Lung (tissue), 12 donors: ENCODE results near the gene KDM3B. TPM values are rescaled to one million over a fixed set of nuclear protein-coding genes. Genes with fewer than 3 reads are reported as not detected.

Experiments used
- ATAC-seq: fragments of 200-7000 bp; cut with Tn5 transposase; one replicate; pipeline ENCODE4 v1.9.1; 2020; ENCODE audit warnings: moderate number of reproducible peaks; ENCODE audit not compliant: insufficient read depth, low FRiP score
- DNase-seq, 3 donors: peaks; one replicate each; pipeline ENCODE4 v3.0.0-alpha.2; 2013 to 2017
- H3K27ac ChIP-seq, 2 donors: one replicate each; pipeline ENCODE4 v1.5.1; 2013; ENCODE audit warnings: mild to moderate bottlenecking in 2 of 2, moderate library complexity in 2 of 2, control low read depth in 1 of 2, inconsistent platforms in 1 of 2, low read depth in 1 of 2, low read length in 1 of 2
- H3K27me3 ChIP-seq, 3 donors: one replicate each; pipeline ENCODE4 v1.5.1; 2013; ENCODE audit warnings: low read length in 2 of 3; ENCODE audit not compliant: control insufficient read depth in 3 of 3, insufficient read depth in 3 of 3
- H3K36me3 ChIP-seq, 4 donors: one replicate each; pipeline ENCODE4 v1.5.1; 2013; ENCODE audit warnings: low read length in 4 of 4, mild to moderate bottlenecking in 1 of 4, moderate library complexity in 1 of 4; ENCODE audit not compliant: control insufficient read depth in 4 of 4, insufficient read depth in 4 of 4
- H3K4me1 ChIP-seq, 5 donors: one replicate each; pipeline ENCODE4 v1.5.1; 2013; ENCODE audit warnings: low read length in 5 of 5, mild to moderate bottlenecking in 2 of 5, moderate library complexity in 1 of 5; ENCODE audit not compliant: control insufficient read depth in 5 of 5, insufficient read depth in 5 of 5
- H3K4me3 ChIP-seq: one replicate; pipeline ENCODE4 v1.5.1; 2013; ENCODE audit warnings: mild to moderate bottlenecking, control low read depth, moderate library complexity
- H3K9ac ChIP-seq, 2 donors: one replicate each; pipeline ENCODE4 v1.5.1; 2013; ENCODE audit warnings: low read length in 2 of 2, control low read depth in 1 of 2; ENCODE audit not compliant: insufficient read depth in 1 of 2
- H3K9me3 ChIP-seq, 4 donors: one replicate each; pipeline ENCODE4 v1.5.1; 2013; ENCODE audit warnings: low read length in 3 of 4, mild to moderate bottlenecking in 1 of 4, moderate library complexity in 1 of 4; ENCODE audit not compliant: control insufficient read depth in 4 of 4, insufficient read depth in 3 of 4
- CTCF ChIP-seq: IDR thresholded peaks from 2 replicates; pipeline ENCODE4 v1.5.1; 2012; ENCODE audit warnings: mild to moderate bottlenecking; ENCODE audit errors: control extremely low read depth, extremely low read depth
- WGBS, 2 donors: extraction: QIAGEN DNeasy Blood & Tissue Kit; methylation state at CpG; one replicate each; pipeline ENCODE4 v1.1.7; 2013; 5-methylcytosine and 5-hydroxymethylcytosine counted together
- polyA plus RNA-seq, 2 donors: library from polyadenylated mRNA; stranded (reverse); fragments of 200-250 nt; gene quantifications; one replicate each; pipeline ENCODE4 v1.2.1, GENCODE V29; 2013
- total RNA-seq, 2 donors: library from RNA; depleted of rRNA in 1 of 2; stranded (reverse); fragments of >200 nt in 1 of 2; gene quantifications; one replicate each; pipeline ENCODE4 v1.2.1, GENCODE V29; 2014 to 2021
- donor health status: control.
- donor health status: control.
- donor health status: Bipolar disorder and iron deficiency.
- donor health status: healthy.
- donor health status: DM: yes; HTN: yes; CAD: no.

Gene KDM3B
- total and polyA plus RNA-seq, 4 donors = 17.7 to 92.7 (median 37.5) TPM

- no peak for TF ChIP-seq CTCF
- ATAC-seq (no peak), DNase-seq (no peak)
- H3K36me3 ChIP-seq = no peaks in the 10 kb centered on the region
- no peak overlapping the region for H3K27ac ChIP-seq
- H3K4me3 ChIP-seq = no peak overlapping the region
- H3K27me3 ChIP-seq = no peaks in the 10 kb centered on the region
- no peak overlapping the region for H3K9ac ChIP-seq
- peaks cover 3 to 21% (median 12%) of the 10 kb centered on the region in 5 donors for H3K4me1 ChIP-seq
- no peaks in the 10 kb centered on the region for H3K9me3 ChIP-seq
- 50 to 68% methylated on average over 11 of the region's 11 CpGs for WGBS, 2 donors
These were observed 106.9 kb downstream of the KDM3B start for GRCh38 chr5:138459311-138459933.

- Histone ChIP-seq H3K36me3 (no peaks in the 10 kb centered on the region), H3K9me3 (no peaks in the 10 kb centered on the region), H3K4me1 (peaks cover 3 to 21% (median 12%) of the 10 kb centered on the region in 5 donors), H3K27me3 (no peaks in the 10 kb centered on the region), H3K9ac (no peak overlapping the region), H3K4me3 (no peak overlapping the region), H3K27ac (no peak overlapping the region)
- WGBS, 2 donors = 87 to 100% methylated on average over 4 of the region's 4 CpGs
- no peak for DNase-seq
- no peak for TF ChIP-seq CTCF
- no peak for ATAC-seq
These were observed 107.7 kb downstream of the KDM3B start for GRCh38 chr5:138460032-138460693.

- 78 to 91% methylated on average over 11 of the region's 11 CpGs for WGBS, 2 donors
- Histone ChIP-seq H3K27ac (no peak overlapping the region), H3K4me3 (no peak overlapping the region), H3K9me3 (no peaks in the 10 kb centered on the region), H3K4me1 (peaks cover 3 to 31% (median 12%) of the 10 kb centered on the region in 5 donors), H3K9ac (no peak overlapping the region), H3K27me3 (no peaks in the 10 kb centered on the region), H3K36me3 (no peaks in the 10 kb centered on the region)
- no peak for TF ChIP-seq CTCF
- no peak for ATAC-seq
- no peak for DNase-seq
These were observed 109.0 kb downstream of the KDM3B start for GRCh38 chr5:138461343-138462125.
